ENCODE results near the gene XG.

- no peak for TF ChIP-seq CTCF (IDR thresholded peaks at IDR 0.05; ENCODE audit: borderline replicate concordance, extremely low read depth, low read length, poor library complexity, severe bottlenecking)
- TF ChIP-seq EZH2 (IDR thresholded peaks at IDR 0.05; ENCODE audit: borderline replicate concordance, low read depth, low read length, severe bottlenecking), result no peak
Measured at GRCh38 chrX:2715066-2715600, 36.7 kb upstream of the XG start.
